ENCODE data around the gene CHD2. TPM values are rescaled to one million over a fixed set of nuclear protein-coding genes. Genes with fewer than 3 reads are reported as not detected.

CHD2 gene
- total RNA-seq, 2 experiments from 2014 or later = 129 to 148 TPM

DNA sequence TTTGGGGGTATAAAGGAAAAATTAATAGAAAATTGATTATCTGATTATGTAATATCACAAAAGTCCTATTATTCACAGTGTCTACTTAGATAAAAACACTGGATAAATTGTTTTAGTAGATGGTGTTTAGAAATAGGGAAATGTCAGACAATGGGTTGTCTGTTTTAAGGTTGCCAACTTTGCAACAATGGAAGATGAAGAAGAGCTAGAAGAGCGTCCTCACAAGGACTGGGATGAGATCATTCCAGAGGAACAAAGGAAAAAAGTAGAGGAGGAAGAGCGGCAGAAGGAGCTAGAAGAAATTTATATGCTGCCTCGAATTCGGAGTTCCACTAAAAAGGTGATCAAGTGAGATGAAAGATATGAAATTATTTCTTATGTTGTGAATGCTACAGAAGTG, 84.0 kb downstream of the CHD2 start:
- Mint-ChIP-seq H3K4me1 (peaks cover 14% of the 10 kb centered on the region), H3K9me3 (no peaks in the 10 kb centered on the region), H3K36me3 (ENCODE audit: low read depth) (peaks cover 41% of the 10 kb centered on the region), H3K27me3 (no peaks in the 10 kb centered on the region), H3K27ac (no peak overlapping the region), H3K4me3 (no peak overlapping the region)
- DNase-seq = no peak
- ChIA-PET CTCF (interaction anchor here (1.3 to 1.8 kb wide), 2 partner anchors 20 to 41 kb away, joined by 3 to 4 read pairs; no protein-coding TSS in a partner anchor), POLR2A (no interaction called here)

DNA sequence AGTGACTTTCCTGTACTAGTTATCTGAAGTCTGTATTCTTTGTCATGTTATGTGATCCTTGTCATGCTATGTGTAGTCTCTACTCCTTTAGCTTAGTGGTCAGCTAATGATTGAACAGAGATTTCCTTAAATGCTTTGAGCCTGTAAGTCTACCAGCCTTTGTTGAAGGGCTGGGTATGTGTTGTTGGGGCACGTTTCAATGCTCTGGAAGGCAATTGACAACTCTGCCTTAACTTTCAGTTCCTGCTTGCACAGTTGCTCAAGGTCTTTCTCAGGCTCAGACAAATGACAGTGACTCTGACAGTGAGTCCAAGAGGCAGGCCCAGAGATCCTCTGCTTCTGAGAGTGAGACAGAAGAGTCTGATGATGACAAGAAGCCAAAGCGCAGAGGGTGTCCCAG, 89.3 kb downstream of the CHD2 start:
- ChIA-PET CTCF (interaction anchor here (0.7 to 1.8 kb wide), 3 partner anchors 9 to 28 kb away, joined by 3 to 7 read pairs (median 3); no protein-coding TSS in a partner anchor), POLR2A (no interaction called here)
- Mint-ChIP-seq H3K36me3 (ENCODE audit: low read depth) (peaks cover 63% of the 10 kb centered on the region), H3K27me3 (no peaks in the 10 kb centered on the region), H3K4me3 (no peak overlapping the region), H3K27ac (no peak overlapping the region), H3K9me3 (no peaks in the 10 kb centered on the region), H3K4me1 (peaks cover 6% of the 10 kb centered on the region)
- DNase-seq = no peak

DNA sequence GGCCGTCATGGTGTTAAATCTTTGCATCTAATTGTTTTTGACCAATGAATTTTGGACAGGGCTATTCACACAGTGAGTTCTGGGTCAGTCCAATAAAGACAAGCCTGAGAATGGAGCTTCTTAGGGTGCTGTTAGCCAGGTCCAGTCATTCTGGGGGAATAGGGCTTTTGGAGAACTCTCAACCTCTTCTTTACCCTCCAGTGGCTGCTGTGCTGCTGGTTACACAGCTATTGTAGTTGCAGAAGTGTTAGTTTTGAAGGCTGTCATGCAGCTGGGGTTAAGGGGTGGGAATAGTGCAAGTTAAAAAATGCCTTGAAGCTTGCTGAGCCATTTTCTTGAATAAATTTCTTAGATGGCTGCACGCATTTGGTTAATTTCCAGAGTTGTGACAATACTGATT, 89.9 kb downstream of the CHD2 start:
- Mint-ChIP-seq H3K4me1 (peaks cover 8% of the 10 kb centered on the region), H3K4me3 (no peak overlapping the region), H3K9me3 (no peaks in the 10 kb centered on the region), H3K36me3 (ENCODE audit: low read depth) (peaks cover 67% of the 10 kb centered on the region), H3K27ac (no peak overlapping the region), H3K27me3 (no peaks in the 10 kb centered on the region)
- POLR2A ChIA-PET = no interaction called here
- CTCF ChIA-PET = interaction anchor here (1.8 kb wide), 1 partner anchor 9 kb away, joined by 7 read pairs; no protein-coding TSS in a partner anchor
- DNase-seq = no peak

DNA sequence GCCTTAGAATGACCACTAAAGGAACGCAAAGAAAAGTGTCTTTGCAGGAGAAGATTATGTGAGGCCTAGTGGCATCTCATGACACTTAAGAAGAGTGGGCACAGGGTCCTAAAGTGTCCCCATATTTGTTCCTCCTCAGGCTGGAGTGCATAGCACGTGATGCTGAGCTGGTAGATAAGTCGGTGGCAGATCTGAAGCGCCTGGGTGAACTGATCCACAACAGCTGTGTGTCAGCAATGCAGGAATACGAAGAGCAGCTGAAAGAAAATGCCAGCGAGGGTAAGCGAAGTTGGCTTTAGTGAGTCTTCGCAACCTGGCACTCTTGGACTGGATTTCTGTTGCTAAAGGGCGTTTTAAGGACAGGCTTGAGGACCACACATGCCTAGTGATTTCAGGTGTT, 92.6 kb downstream of the CHD2 start:
- H3K27me3 Mint-ChIP-seq = no peaks in the 10 kb centered on the region
- no peak for DNase-seq
- H3K27ac Mint-ChIP-seq = peak overlapping the region; percentile 43
- peaks cover 15% of the 10 kb centered on the region for H3K4me1 Mint-ChIP-seq
- peaks cover 75% of the 10 kb centered on the region for H3K36me3 Mint-ChIP-seq (ENCODE audit: low read depth)
- H3K9me3 Mint-ChIP-seq = no peaks in the 10 kb centered on the region
- ChIA-PET CTCF (interaction anchor here (1.0 to 2.5 kb wide), 3 partner anchors 9 to 20 kb away, joined by 3 to 8 read pairs (median 3); no protein-coding TSS in a partner anchor), POLR2A (no interaction called here)
- H3K4me3 Mint-ChIP-seq = no peak overlapping the region

DNA sequence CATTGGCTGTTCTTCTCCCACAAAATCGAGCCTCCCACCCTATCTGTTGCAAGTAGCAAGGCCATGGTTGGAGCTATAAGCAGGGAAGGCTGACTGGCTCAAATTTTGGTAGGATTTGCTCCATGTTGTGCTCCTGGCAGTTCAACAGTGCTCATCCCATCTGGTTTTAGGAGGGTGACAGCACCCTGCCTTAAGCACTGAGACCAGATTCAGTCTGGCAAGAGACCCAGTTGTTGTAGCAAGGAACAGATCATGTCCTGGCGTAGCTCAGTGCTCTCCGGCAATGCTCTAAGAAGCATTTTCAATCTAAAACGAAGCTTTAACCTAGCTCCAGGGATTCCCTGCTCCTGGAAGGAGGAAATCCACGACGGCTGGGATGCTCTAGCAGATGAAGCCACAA, 97.7 kb downstream of the CHD2 start:
- no peak for DNase-seq
- Mint-ChIP-seq H3K27ac (peak overlapping the region; percentile 75), H3K4me3 (no peak overlapping the region), H3K9me3 (no peaks in the 10 kb centered on the region), H3K36me3 (ENCODE audit: low read depth) (peaks cover 79% of the 10 kb centered on the region), H3K4me1 (peaks cover 28% of the 10 kb centered on the region), H3K27me3 (no peaks in the 10 kb centered on the region)
- ChIA-PET POLR2A (no interaction called here), CTCF (interaction anchor here (0.8 to 1.2 kb wide), 4 partner anchors 19 to 76 kb away, joined by 3 read pairs; no protein-coding TSS in a partner anchor)

DNA sequence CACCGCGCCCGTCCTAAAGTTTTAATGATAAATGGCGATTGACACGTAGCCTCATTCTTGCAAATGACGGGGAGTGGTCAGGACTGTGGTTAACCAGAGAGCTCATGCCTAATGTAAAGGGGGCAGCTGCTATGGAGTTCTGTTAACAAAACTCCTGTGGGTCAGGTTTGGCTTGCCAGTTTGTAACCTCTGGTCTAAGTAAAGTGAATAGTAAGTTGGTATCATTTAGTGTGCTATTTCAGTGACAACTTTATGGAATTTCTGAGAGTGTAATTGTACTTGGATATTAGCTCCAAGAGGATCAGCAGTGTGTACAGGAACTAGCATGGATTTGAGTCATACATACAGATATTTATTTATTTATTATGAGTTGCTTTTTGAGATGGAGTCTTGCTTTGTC, 101.0 kb downstream of the CHD2 start:
- no peak overlapping the region for H3K4me3 Mint-ChIP-seq
- no peak overlapping the region for H3K27ac Mint-ChIP-seq
- POLR2A ChIA-PET = interaction anchor here (0.5 kb wide), 1 partner anchor 52 kb away, joined by 4 read pairs; no protein-coding TSS in a partner anchor
- no peaks in the 10 kb centered on the region for H3K9me3 Mint-ChIP-seq
- no peaks in the 10 kb centered on the region for H3K27me3 Mint-ChIP-seq
- CTCF ChIA-PET = interaction anchor here (0.6 to 1.8 kb wide), 5 partner anchors 9 to 76 kb away, joined by 3 to 8 read pairs (median 3); no protein-coding TSS in a partner anchor
- peaks cover 82% of the 10 kb centered on the region for H3K36me3 Mint-ChIP-seq (ENCODE audit: low read depth)
- DNase-seq = no peak
- peaks cover 24% of the 10 kb centered on the region for H3K4me1 Mint-ChIP-seq

DNA sequence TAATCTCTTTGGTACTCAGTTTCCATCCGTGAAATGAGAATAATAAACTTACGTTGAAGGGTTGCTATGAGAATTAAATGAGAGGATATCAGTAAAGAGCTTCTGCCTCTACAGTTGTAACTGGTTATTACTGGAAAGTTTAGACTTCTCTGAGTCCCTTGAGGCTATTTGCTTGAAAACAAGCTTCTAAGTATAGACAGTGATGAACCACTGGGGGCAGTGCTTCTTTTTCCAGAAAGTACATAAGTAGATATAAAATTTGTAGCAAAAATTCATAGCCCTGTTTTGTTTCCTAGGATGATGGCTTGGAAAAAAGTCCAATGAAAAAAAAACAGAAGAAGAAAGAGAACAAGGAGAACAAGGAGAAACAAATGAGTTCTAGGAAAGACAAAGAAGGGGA, 101.8 kb downstream of the CHD2 start:
- peak overlapping the region; percentile 48 for H3K27ac Mint-ChIP-seq
- H3K9me3 Mint-ChIP-seq = no peaks in the 10 kb centered on the region
- ChIA-PET CTCF (interaction anchor here (0.7 to 1.8 kb wide), 3 partner anchors 10 to 57 kb away, joined by 3 to 8 read pairs (median 5); no protein-coding TSS in a partner anchor), POLR2A (no interaction called here)
- H3K4me1 Mint-ChIP-seq = peaks cover 22% of the 10 kb centered on the region
- no peak overlapping the region for H3K4me3 Mint-ChIP-seq
- DNase-seq = no peak
- peaks cover 82% of the 10 kb centered on the region for H3K36me3 Mint-ChIP-seq (ENCODE audit: low read depth)
- no peaks in the 10 kb centered on the region for H3K27me3 Mint-ChIP-seq

DNA sequence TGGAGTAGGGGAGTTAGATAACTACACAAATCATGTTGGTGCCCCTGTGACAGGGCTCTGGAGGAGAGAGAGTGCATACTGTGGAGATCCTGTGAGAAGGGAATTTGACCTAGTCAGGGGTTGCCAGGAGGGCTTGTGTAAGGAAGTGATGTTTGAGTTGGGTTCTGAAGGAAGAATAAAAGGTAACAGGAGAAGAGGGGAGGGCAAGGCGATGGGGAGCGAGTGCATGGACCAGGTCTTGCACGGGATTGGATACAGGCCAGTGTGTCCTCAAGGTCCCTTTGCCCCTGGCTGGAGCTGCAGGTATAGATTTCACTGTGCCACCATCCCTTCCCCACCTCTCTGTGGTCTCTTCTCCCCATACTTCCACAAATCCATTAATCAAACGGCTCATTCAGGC, 105.0 kb downstream of the CHD2 start:
- ChIA-PET POLR2A (no interaction called here), CTCF (interaction anchor here (1.8 kb wide), 1 partner anchor 21 kb away, joined by 4 read pairs; no protein-coding TSS in a partner anchor)
- no peaks in the 10 kb centered on the region for H3K4me1 Mint-ChIP-seq
- H3K9me3 Mint-ChIP-seq = no peaks in the 10 kb centered on the region
- H3K27ac Mint-ChIP-seq = peak overlapping the region; percentile 61
- DNase-seq = no peak
- peaks cover 78% of the 10 kb centered on the region for H3K36me3 Mint-ChIP-seq (ENCODE audit: low read depth)
- H3K4me3 Mint-ChIP-seq = no peak overlapping the region
- H3K27me3 Mint-ChIP-seq = no peaks in the 10 kb centered on the region

DNA sequence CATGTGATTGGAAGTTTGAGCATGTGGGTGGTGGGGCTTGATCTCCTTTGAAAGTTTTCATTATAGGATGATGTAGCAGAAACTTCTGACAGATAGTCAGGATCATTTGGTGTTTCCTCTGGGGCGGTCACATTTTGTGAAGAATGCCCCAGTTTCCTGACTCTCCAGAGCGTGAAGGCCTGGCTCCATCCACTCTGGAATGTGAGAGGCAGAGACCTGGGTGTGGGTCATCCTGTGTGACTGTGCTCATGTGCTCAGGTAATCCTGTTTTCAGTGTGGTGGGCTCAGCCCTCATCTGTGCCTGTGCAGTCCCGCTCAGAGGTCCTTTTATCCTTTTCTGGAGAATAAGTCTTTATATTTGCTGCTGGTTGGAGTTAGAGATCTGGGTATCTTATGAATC, 107.9 kb downstream of the CHD2 start:
- Mint-ChIP-seq H3K4me1 (no peaks in the 10 kb centered on the region), H3K27ac (no peak overlapping the region), H3K4me3 (no peak overlapping the region), H3K36me3 (ENCODE audit: low read depth) (peaks cover 79% of the 10 kb centered on the region), H3K27me3 (no peaks in the 10 kb centered on the region), H3K9me3 (no peaks in the 10 kb centered on the region)
- ChIA-PET POLR2A (no interaction called here), CTCF (no interaction called here)
- no peak for DNase-seq

DNA sequence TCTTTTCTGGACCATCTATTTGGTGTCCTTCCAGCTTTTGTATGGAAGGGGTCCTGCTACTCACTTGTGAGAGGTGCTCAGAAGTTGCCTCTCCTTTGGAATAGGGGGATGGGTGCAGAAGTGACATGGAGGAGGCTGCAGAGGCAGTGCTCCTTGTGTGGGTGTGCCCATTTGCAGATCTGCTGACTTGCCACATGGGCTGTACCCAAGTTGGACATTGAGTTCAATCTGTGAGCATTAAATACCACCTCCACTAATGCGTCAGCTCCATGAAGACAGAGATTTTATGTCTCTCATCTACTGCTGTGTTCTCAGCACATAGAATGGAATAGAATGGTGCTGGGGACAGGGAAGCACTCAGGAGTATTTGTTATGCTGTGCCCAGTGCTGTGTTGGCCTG, 112.7 kb downstream of the CHD2 start:
- H3K4me3 Mint-ChIP-seq = no peak overlapping the region
- CTCF ChIA-PET = interaction anchor here (1.2 to 1.5 kb wide), 2 partner anchors 17 to 20 kb away, joined by 3 to 5 read pairs; no protein-coding TSS in a partner anchor

DNA sequence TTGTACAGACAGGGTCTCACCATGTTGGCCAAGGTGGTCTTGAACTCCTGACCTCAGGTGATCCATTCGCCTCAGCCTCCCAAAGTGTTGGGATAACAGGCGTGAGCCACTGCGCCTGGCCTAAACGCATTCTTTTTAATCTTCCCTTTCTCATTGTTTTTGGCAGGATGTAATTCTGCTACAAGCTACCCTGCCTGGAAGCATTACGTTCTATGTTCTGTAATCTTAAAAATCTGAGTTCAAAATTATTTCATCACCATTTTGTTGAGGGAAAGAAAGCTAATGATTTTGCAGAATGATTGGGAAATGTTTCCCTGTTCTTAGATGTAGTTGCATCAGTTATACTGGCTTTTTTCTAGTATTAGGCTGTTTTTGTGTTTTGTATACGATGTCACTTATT, 117.4 kb downstream of the CHD2 start:
- no peaks in the 10 kb centered on the region for H3K27me3 Mint-ChIP-seq
- no peak for DNase-seq
- no peak overlapping the region for H3K4me3 Mint-ChIP-seq
- H3K9me3 Mint-ChIP-seq = no peaks in the 10 kb centered on the region
- CTCF ChIA-PET = interaction anchor here (0.9 to 2.1 kb wide), 5 partner anchors 11 to 208 kb away, joined by 3 to 11 read pairs (median 3); no protein-coding TSS in a partner anchor
- H3K4me1 Mint-ChIP-seq = peaks cover 64% of the 10 kb centered on the region
- H3K27ac Mint-ChIP-seq = no peak overlapping the region
- POLR2A ChIA-PET = no interaction called here
- peaks cover 87% of the 10 kb centered on the region for H3K36me3 Mint-ChIP-seq (ENCODE audit: low read depth)

More for the DNA sequence above, 112.7 kb downstream of the CHD2 start:
- no peak for DNase-seq
- Mint-ChIP-seq H3K4me1 (peaks cover 21% of the 10 kb centered on the region), H3K9me3 (no peaks in the 10 kb centered on the region), H3K27ac (no peak overlapping the region), H3K36me3 (ENCODE audit: low read depth) (peaks cover 81% of the 10 kb centered on the region), H3K27me3 (no peaks in the 10 kb centered on the region)
- POLR2A ChIA-PET = no interaction called here

DNA sequence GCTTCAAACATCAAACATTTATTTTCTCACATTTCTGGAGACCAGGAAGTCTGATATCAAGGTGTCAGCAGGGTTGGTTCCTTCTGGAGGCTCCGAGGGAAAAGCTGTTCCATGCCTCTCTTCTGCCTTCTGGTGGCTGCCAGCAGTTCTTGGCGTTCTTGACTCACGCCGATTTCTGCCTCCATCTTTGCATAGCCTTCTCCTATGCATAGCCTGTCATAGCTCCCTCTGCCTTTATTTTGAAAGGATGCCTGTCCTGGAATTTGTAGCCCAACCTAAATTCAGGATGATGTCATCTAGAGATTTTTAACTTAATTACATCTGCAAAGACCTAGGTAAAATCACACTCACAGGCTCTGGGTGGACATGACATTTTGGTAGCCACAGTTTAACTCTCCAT, 118.5 kb downstream of the CHD2 start:
- ChIA-PET POLR2A (interaction anchor here (0.6 kb wide), 1 partner anchor 20 kb away, joined by 3 read pairs; no protein-coding TSS in a partner anchor), CTCF (interaction anchor here (1.2 to 2.1 kb wide), 3 partner anchors 12 to 209 kb away, joined by 3 to 11 read pairs (median 5); no protein-coding TSS in a partner anchor)
- H3K4me3 Mint-ChIP-seq = no peak overlapping the region
- H3K27me3 Mint-ChIP-seq = no peaks in the 10 kb centered on the region
- peak overlapping the region; percentile 63 for H3K27ac Mint-ChIP-seq
- H3K36me3 Mint-ChIP-seq (ENCODE audit: low read depth) = peaks cover 87% of the 10 kb centered on the region
- H3K4me1 Mint-ChIP-seq = peaks cover 75% of the 10 kb centered on the region
- no peaks in the 10 kb centered on the region for H3K9me3 Mint-ChIP-seq
- no peak for DNase-seq

DNA sequence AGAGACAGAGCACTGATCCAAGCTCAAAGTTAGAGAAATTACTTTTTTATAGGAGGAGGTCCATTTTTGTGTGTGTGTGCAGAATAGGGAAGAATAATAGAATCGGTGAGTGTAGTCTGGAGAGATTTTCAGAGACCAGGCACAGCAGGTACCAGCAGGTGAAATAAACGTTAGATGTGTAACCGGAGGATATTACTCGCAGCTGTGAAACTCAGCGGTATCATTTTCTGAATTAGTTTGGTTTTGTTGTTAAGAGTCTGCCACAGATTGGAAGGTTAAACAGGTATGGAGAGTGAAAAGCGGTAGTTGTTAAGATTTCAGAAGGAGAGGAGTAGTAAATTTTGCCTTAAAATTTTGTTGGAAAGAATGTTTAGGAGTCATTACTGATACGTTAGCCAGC, 119.0 kb downstream of the CHD2 start:
- H3K27me3 Mint-ChIP-seq = no peaks in the 10 kb centered on the region
- peaks cover 90% of the 10 kb centered on the region for H3K36me3 Mint-ChIP-seq (ENCODE audit: low read depth)
- POLR2A ChIA-PET = interaction anchor here (0.6 kb wide), 1 partner anchor 20 kb away, joined by 3 read pairs; no protein-coding TSS in a partner anchor
- peak overlapping the region; percentile 63 for H3K27ac Mint-ChIP-seq
- H3K4me1 Mint-ChIP-seq = peaks cover 77% of the 10 kb centered on the region
- no peaks in the 10 kb centered on the region for H3K9me3 Mint-ChIP-seq
- CTCF ChIA-PET = interaction anchor here (1.6 to 2.1 kb wide), 2 partner anchors 11 to 210 kb away, joined by 5 to 11 read pairs; no protein-coding TSS in a partner anchor
- no peak overlapping the region for H3K4me3 Mint-ChIP-seq
- DNase-seq = no peak

Measured in activated CD4-positive, alpha-beta T cell treated with anti-CD3 and anti-CD28 coated beads, Interleukin-2, amount 10 ng/mL, durations not matched to agents 7 days and 5 days (primary cell).